NOMO-1 (cell line): ENCODE data around the gene CAMK4.

Source experiments
- DNase-seq, 2 experiments: peaks; one replicate each; lab custom pipeline; 2025; ENCODE audit not compliant: unreplicated experiment in 2 of 2; lab: John Stamatoyannopoulos, UW

CAMK4 gene

GRCh38 chr5:111223787-111224560 lies at the start of gene CAMK4:
Gene CAMK4, plus strand, starts transcription at chr5:111224384. Its CDS starts 100 bp downstream, at chr5:111224484.
- peak; percentile 33 to 36 for DNase-seq

DNA sequence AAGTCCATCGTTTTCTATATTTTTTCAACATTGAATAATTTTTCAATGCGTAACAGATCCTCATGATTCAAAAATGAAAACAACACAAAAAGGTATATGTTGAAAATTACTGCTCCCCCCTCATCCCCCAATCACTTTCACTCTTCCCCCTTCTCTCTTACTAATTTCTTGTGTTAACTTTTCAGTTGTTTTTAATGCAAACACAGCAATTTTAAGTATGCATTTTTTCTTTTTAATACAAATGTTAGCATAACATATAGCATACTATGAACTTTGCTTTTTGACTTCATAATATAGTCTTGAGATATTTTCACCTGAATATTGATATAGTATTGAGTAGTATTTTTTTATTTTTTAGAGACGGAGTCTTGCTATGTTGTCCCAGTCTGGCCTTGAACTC lies 41.1 kb upstream of the CAMK4 start:
- no peak for DNase-seq

GRCh38 chr5:111187079-111187478 lies 37.1 kb upstream of the CAMK4 start:
- DNase-seq, result no peak

DNA sequence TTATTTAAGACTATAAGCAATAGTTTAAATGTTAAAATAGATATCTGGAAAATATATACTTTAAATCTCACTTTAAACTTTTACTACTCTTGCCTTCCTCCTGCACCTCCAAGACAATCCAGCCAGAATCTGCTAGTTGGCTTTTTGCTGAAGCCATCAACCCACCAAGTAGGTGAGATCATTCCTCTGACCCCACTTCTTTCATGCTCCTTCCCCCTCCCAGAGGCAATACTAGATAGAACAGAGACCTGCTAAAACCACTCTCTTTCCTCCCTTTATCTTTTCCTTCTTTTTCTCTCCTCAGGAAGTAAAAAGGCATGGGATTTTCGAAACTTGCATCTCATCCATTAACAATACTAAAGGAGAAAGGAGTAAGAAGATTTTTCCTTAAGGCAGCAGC lies 30.1 kb upstream of the CAMK4 start:
- no peak for DNase-seq

GRCh38 chr5:111194925-111195324 lies 29.3 kb upstream of the CAMK4 start:
- DNase-seq, result no peak

DNA sequence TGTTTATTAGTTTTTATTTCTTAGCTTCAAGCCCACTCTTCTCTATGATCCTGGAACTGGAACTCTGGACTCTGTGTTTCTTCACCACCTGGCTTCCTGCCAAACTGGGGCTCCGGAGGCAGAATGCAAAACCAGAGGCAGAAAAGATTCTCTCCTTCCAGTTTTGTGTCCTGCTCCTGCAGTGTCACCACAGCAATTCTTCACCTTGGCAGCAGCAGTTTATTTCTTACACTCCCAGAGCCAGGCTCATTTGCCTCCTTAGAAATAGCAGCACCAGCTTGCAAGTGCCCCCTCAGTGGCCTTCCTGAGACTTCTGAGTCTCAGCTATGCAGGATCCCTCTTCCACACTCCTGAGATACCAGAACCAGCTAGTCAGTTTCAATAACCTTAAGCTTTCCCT lies 26.7 kb upstream of the CAMK4 start:
- no peak for DNase-seq

DNA sequence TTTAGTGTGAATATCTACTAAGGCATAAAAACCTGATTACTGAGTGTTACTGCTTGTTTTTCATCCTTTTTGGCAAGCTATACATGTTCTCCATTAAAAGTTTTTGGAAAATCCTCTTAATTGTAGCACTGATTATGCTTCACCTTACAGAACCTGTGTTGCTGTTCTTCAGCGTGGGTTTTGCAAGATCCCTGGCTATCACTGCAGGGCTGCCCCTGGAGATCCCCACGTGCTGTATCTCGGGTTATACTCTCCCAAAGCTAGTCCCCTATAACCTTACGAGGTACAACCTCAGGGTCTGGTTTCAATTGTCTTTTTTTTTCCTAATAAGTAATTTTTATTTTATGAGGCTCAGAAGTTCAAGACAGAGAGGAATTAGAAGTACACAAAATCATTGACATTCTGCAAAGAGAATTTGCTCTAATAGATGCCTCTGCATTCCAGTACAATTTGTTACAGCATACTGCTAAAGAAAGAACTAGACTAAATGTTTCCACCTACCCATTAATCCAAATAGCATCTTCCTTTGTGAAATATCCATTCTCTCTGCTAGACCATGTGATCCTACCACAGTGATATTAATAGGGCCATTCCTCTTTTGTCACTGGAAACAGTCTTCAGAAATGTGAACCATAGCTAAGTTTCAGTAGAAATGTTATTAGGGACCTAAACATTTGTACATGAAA lies 25.8 kb upstream of the CAMK4 start:
- no peak for DNase-seq

GRCh38 chr5:111200828-111201227 lies 23.4 kb upstream of the CAMK4 start:
- no peak for DNase-seq

GRCh38 chr5:111201705-111202104 lies 22.5 kb upstream of the CAMK4 start:
- DNase-seq, result peak in 1 of 2 experiments; percentile 33

GRCh38 chr5:111211341-111211740 lies 12.8 kb upstream of the CAMK4 start:
- no peak for DNase-seq

GRCh38 chr5:111214052-111214742 lies 10.0 kb upstream of the CAMK4 start:
- DNase-seq, result no peak

- no peak for DNase-seq
Observed at GRCh38 chr5:111215971-111216370, 8.2 kb upstream of the CAMK4 start.

DNA sequence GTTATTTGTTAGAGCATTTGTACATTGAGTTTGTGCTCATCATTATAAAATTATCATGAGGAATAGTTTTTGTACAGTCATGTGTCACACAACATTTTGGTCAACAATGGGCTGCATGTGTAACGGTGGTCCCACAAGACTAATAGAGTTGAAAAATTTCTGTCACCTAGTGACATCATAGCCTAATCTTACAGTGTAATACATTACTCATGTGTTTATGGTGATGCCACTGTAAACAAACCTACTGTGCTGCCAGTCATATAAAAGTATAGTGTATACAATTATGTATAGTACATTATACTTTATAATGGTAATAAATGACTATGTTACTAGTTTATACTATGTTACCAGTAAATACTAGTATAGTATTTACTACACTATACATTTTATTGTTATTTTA lies 3.0 kb upstream of the CAMK4 start:
- no peak for DNase-seq

DNA sequence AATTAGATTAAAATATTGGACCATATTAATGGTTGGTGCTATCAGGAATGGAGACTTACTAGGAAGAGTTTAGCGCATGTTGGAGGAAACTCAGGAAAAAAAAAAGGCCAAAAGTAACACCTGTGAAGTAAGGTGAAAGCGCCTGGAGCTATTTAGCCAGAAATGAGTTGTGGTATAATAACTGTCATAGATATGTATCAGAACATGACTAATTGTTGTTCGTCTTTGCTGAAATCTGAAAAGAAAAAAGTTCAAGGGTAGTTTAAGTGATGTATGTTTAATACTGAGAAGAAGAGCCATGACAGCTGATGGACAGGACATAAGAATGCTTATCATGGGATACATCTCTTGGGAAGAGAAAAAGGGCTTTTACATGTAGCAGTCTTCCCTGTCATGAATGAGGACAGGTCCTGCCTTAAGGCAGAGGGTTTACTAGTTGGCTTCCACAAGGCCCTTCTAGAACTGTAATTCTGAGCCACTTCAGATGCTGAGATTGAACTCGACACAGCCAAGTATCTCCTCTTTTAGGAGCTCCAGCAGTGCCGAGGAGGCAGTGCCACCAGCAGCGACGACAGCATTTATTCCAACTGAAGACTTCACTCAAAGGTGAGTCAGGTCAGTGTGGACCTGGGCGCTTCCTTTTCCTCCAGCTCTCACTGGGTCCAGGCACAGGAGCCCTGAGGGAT lies 940 bp upstream of the CAMK4 start:
- DNase-seq, result no peak

DNA sequence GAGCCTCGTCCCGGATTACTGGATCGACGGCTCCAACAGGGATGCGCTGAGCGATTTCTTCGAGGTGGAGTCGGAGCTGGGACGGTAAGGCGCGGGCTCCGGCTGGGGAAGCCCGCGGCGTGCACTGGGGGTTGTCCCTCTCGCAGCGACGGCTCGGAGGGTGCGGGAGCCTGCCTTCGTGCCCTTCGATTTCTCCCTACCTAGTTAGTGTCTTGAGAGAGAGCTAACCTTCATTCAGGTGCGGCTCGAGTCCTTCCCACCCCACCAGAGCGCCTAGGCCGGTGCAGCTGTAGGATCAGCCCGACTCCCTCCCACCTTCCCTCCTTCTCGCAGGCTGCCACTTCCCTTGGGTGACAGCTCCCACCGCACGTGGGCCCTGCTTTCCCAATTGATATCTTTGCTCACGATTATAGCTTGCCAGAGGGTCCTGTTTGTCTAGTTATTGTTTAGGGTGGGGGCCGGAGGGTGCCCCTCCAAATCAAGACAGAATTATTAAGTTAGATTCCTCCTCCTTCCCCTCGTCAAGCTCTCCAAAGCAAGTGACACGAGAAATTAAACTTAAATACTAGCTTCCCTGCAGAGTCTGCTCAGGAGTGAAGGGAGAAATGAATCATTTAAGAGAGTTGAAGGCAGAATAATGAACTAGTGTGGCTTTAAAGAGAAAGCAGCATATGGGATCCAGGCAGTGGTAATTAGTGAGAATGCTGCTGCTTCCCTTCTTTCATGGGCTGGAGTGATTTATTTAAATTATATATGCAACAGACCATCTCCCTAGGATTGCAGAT lies 569 bp downstream of the CAMK4 start:
- peak in 1 of 2 experiments; percentile 19 for DNase-seq

DNA sequence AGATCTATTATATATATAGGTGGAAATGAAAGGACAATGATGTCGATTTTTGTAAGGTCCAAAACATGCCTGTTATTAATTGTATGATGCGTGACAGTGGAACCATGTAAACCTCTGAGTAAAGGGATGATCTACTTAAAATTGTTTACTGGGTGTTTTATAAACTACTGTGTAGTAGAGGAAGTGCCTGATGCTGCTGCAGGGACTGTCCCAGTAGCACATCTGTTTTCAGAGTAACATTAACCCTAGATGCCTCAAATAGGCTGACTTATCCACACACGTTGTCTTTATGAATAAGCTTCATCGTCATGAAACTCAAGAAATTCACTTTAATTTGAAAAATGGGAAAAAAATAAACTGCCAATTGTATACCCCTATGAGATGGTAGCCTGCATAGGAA lies 1.7 kb downstream of the CAMK4 start:
- DNase-seq, result no peak

DNA sequence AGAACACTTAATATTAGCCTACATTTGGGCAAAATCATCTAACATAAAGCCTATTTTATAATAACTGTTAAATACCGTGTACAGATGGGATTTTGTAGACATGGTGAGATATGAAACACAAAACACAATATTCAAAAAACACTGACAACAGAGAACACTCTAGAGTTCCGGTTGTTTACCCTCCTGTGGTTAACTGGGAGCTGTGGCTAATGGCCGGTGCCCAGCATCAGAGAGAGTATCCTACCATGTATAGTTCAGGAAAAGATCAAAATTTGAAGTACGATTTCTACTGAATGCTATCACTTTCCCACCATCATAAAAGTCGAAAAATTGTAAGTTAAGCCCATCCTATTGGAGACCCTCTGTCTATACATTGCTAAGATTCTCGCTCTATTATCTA lies 2.4 kb downstream of the CAMK4 start:
- DNase-seq, result no peak

DNA sequence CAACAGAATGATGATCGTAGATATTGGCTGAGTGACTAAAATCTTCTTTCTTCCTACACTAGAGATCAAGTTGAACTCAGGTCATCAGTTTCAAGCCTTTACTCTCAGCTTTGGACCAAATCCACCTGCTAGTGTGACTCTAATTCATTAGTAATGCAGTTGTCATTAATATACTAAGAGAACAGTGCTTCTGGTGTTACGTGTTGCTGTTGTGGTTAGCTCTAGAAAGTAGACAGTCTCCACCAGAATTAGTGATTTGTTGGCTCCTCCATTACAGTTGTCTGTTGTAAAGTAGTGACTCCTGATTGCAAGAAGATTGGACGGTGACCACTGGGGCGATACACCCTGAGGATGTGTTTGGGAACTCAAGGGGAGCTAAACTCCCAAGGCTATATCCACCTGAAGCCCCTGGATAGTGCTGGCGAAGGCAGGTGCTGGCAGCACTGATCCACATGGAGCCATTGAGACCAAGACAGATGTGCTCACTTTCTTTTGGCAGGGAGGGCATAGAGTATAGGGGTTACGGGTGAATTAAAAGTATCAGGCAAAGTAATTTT lies 3.1 kb downstream of the CAMK4 start:
- DNase-seq, result no peak

DNA sequence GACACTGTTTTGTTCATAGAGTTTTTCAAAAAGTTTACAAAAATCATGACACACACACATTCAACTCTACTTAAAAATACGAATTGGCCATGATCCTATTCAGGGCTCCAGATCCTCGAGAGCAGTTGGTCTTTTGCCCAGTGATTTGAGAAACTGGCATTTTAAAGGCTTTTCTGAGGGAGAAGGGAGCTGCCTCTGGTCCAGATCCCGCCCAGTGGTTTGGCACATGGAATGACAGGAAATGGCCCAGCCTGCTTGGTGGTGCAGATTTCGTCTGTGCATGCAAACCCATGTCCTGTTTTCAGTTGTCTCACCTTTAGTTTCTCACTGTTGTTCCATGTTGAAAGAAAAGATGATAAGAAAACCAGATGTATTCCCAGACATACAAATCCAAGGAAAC lies 3.6 kb downstream of the CAMK4 start:
- no peak for DNase-seq
